Keratinocyte (primary cell): Measurements from ENCODE around the gene ARFIP1. TPM values are rescaled to one million over a fixed set of nuclear protein-coding genes. Genes with fewer than 3 reads are reported as not detected.

Experiments used
- DNase-seq: peaks from one replicate; pipeline ENCODE4 v3.0.0-alpha.2; 2011; ENCODE audit warnings: low read depth, missing footprints, low spot score
- FAIRE-seq: peaks from 2 replicates; lab custom pipeline; 2011; peaks lifted over from hg19 to GRCh38; lab: Jason Lieb, UNC
- H2AFZ ChIP-seq: 2 replicates; pipeline ENCODE4 v1.6.0; 2012; ENCODE audit warnings: low read length, control low read depth, inconsistent platforms; ENCODE audit not compliant: control insufficient read depth
- H3K27ac ChIP-seq: 2 replicates; pipeline ENCODE4 v1.5.1; 2011; ENCODE audit warnings: low read length; ENCODE audit not compliant: control insufficient read depth, insufficient read depth
- H3K27me3 ChIP-seq: 3 replicates; pipeline ENCODE4 v1.6.0; 2011; ENCODE audit warnings: low read length; ENCODE audit not compliant: control insufficient read depth, insufficient read depth; ENCODE audit errors: extremely low read depth
- H3K36me3 ChIP-seq, 2 experiments: 2 replicates in 1 of 2; 3 replicates in 1 of 2; pipeline ENCODE4 v1.5.1; 2011; ENCODE audit warnings: low read length in 2 of 2, mild to moderate bottlenecking in 1 of 2; ENCODE audit not compliant: control insufficient read depth in 2 of 2, insufficient read depth in 2 of 2; ENCODE audit errors: extremely low read depth in 1 of 2
- H3K4me1 ChIP-seq: 3 replicates; pipeline ENCODE4 v1.5.1; 2011; ENCODE audit warnings: low read length; ENCODE audit not compliant: control insufficient read depth, insufficient read depth; ENCODE audit errors: extremely low read depth
- H3K4me2 ChIP-seq: 3 replicates; pipeline ENCODE4 v1.6.0; 2011; ENCODE audit warnings: low read depth, low read length; ENCODE audit not compliant: control insufficient read depth, insufficient read depth; ENCODE audit errors: extremely low read depth
- H3K4me3 ChIP-seq, 3 experiments: fragments of 200-600 bp in 1 of 3; sonication (generic) in 1 of 3; 2 replicates in 2 of 3; 3 replicates in 1 of 3; pipeline ENCODE4 v1.5.1; 2011 to 2016; ENCODE audit warnings: low read length in 3 of 3, mild to moderate bottlenecking in 3 of 3, control low read depth in 2 of 3, inconsistent platforms in 1 of 3, low read depth in 1 of 3, mixed read lengths in 1 of 3, mixed run types in 1 of 3, moderate library complexity in 1 of 3; ENCODE audit not compliant: control insufficient read depth in 2 of 3, insufficient read depth in 2 of 3; ENCODE audit errors: extremely low read depth in 1 of 3
- H3K79me2 ChIP-seq: 2 replicates; pipeline ENCODE4 v1.6.0; 2012; ENCODE audit warnings: low read length; ENCODE audit not compliant: control insufficient read depth, insufficient read depth
- H3K9ac ChIP-seq: 3 replicates; pipeline ENCODE4 v1.6.0; 2011; ENCODE audit warnings: low read length; ENCODE audit not compliant: control insufficient read depth, insufficient read depth; ENCODE audit errors: extremely low read depth
- H3K9me1 ChIP-seq: 3 replicates; pipeline ENCODE4 v1.6.0; 2011; ENCODE audit warnings: low read length; ENCODE audit not compliant: control insufficient read depth, insufficient read depth; ENCODE audit errors: extremely low read depth
- H3K9me3 ChIP-seq: 2 replicates; pipeline ENCODE4 v1.5.1; 2012; ENCODE audit warnings: low read depth, low read length; ENCODE audit not compliant: control insufficient read depth
- H4K20me1 ChIP-seq: 3 replicates; pipeline ENCODE4 v1.6.0; 2011; ENCODE audit warnings: low read length; ENCODE audit not compliant: control insufficient read depth, insufficient read depth; ENCODE audit errors: extremely low read depth
- EZH2 ChIP-seq: IDR thresholded peaks from one replicate; pipeline ENCODE4 v1.6.1; 2012; ENCODE audit warnings: inconsistent platforms, mild to moderate bottlenecking, low read length, moderate library complexity
- dilution Hi-C: fragments of 300-500 bp; cut with MboI; formaldehyde crosslinking; loops from one replicate; pipeline ENCODE4 v1.7.0; 2020; ENCODE audit warnings: low sequenced_read_pairs; ENCODE audit not compliant: extremely low pct_ligation_motif_present
- polyA plus RNA-seq, 5 experiments: library from polyadenylated mRNA; depleted of rRNA in 3 of 5; stranded (reverse) in 3 of 5; stranded (forward) in 1 of 5; unstranded in 1 of 5; fragments of >200 nt; gene quantifications; 1 replicate in 1 of 5; 2 replicates in 3 of 5; 3 replicates in 1 of 5; pipeline versions ENCODE4 v1.2.1 to v1.2.3, GENCODE V29; 2011 to 2012; ENCODE audit warnings: missing spikeins in 2 of 5, low read depth in 1 of 5, low replicate concordance in 1 of 5
- TF ChIP-seq, protein P1 (sequence below), 3 experiments: IDR thresholded peaks in 1 of 3; conservative IDR thresholded peaks in 1 of 3; optimal IDR thresholded peaks in 1 of 3; 2 replicates in 2 of 3; 3 replicates in 1 of 3; pipeline versions ENCODE3 to v1.5.1; 2011; ENCODE audit warnings: low read length in 3 of 3, mild to moderate bottlenecking in 3 of 3, moderate library complexity in 2 of 3, control low read depth in 1 of 3, inconsistent platforms in 1 of 3; ENCODE audit not compliant: insufficient read depth in 2 of 3; ENCODE audit errors: extremely low read depth in 1 of 3

Gene ARFIP1
- polyA plus RNA-seq, 1 donor (not counting 4 experiments of a cell fraction or from before 2014, with no cell fraction given), result 44.4 TPM

- TF ChIP-seq, protein P1, sequence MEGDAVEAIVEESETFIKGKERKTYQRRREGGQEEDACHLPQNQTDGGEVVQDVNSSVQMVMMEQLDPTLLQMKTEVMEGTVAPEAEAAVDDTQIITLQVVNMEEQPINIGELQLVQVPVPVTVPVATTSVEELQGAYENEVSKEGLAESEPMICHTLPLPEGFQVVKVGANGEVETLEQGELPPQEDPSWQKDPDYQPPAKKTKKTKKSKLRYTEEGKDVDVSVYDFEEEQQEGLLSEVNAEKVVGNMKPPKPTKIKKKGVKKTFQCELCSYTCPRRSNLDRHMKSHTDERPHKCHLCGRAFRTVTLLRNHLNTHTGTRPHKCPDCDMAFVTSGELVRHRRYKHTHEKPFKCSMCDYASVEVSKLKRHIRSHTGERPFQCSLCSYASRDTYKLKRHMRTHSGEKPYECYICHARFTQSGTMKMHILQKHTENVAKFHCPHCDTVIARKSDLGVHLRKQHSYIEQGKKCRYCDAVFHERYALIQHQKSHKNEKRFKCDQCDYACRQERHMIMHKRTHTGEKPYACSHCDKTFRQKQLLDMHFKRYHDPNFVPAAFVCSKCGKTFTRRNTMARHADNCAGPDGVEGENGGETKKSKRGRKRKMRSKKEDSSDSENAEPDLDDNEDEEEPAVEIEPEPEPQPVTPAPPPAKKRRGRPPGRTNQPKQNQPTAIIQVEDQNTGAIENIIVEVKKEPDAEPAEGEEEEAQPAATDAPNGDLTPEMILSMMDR (optimal IDR thresholded peaks at IDR 0.05 in 1 of 3, IDR thresholded peaks at IDR 0.05 in 1 of 3, conservative IDR thresholded peaks at IDR 0.05 in 1 of 3; ENCODE audit: extremely low read depth in 1 of 3, insufficient read depth in 2 of 3, low read length in 3 of 3), result no peak
- no peak for TF ChIP-seq EZH2
- Histone ChIP-seq H3K9me1 (no peaks in the 10 kb centered on the region), H3K36me3 (peaks cover 0 to 1% of the 10 kb centered on the region in 2 experiments), H3K27ac (no peak overlapping the region), H3K9me3 (no peaks in the 10 kb centered on the region), H3K9ac (no peak overlapping the region), H3K4me1 (no peaks in the 10 kb centered on the region), H3K27me3 (no peaks in the 10 kb centered on the region), H3K79me2 (no peaks in the 10 kb centered on the region), H3K4me2 (no peak overlapping the region), H4K20me1 (no peaks in the 10 kb centered on the region), H3K4me3 (no peak overlapping the region), H2AFZ (no peak overlapping the region)
- dilution Hi-C loops, result no loop called here
- FAIRE-seq (no peak), DNase-seq (no peak)
Observed at GRCh38 chr4:152877868-152878267, 98.1 kb downstream of the ARFIP1 start.

- Histone ChIP-seq H3K36me3 (peaks cover 0 to 2% of the 10 kb centered on the region in 2 experiments), H3K9me3 (no peaks in the 10 kb centered on the region), H2AFZ (no peak overlapping the region), H3K9me1 (no peaks in the 10 kb centered on the region), H3K27me3 (no peaks in the 10 kb centered on the region), H4K20me1 (no peaks in the 10 kb centered on the region), H3K4me2 (no peak overlapping the region), H3K79me2 (no peaks in the 10 kb centered on the region), H3K4me3 (no peak overlapping the region), H3K27ac (no peak overlapping the region), H3K9ac (no peak overlapping the region), H3K4me1 (no peaks in the 10 kb centered on the region)
- DNase-seq (no peak), FAIRE-seq (no peak)
- no peak for TF ChIP-seq EZH2
- TF ChIP-seq, protein P1 (optimal IDR thresholded peaks at IDR 0.05 in 1 of 3, IDR thresholded peaks at IDR 0.05 in 1 of 3, conservative IDR thresholded peaks at IDR 0.05 in 1 of 3; ENCODE audit: extremely low read depth in 1 of 3, insufficient read depth in 2 of 3, low read length in 3 of 3), result no peak
- dilution Hi-C loops, result no loop called here
Observed at GRCh38 chr4:152880263-152880662, 100.5 kb downstream of the ARFIP1 start.
